Measurements from ENCODE around the gene RRP15.

- TF ChIP-seq DNMT3B (CRISPR knock-in tag; conservative IDR thresholded peaks at IDR 0.05) (no peak), ZFX (CRISPR knock-in tag; IDR thresholded peaks at IDR 0.05; ENCODE audit: low read depth) (no peak)
These were observed 27.4 kb downstream of the RRP15 start for GRCh38 chr1:218312509-218312908.

Data from HepG2 (cell line).